Measurements from ENCODE around the gene P4HA1.

The P4HA1 gene

DNA sequence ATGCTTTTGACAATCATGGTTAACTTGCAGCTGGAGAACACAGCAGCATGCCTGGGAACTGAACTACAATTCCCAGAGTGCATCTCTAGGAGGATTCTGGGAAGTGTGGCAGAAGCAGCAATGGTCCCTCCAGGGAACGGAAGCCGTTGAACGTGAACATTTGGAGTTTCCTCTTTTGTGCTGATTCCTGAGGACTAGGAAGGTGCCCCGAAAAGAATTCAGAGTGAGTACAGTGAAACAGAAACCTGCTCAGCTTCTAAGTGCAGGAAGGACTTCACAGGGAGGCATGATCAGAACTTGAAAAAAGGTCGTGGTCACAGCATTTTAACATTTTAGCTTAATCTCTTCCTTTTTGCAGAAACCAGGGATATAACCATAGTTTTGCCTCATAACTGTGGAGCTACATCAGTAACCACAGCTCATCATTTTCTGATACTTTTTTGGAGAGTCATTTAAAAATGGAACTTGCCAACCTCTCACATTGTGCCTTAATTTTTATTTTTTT lies 13.7 kb upstream of the P4HA1 start, which contains the start of gene NUDT13:
TSS of gene NUDT13 (plus strand) at position 111 of the 505 bp plus-strand sequence. CDS start 3,911 bp downstream, outside the sequence.
- TF ChIP-seq FOXP2 (optimal IDR thresholded peaks at IDR 0.05; ENCODE audit: borderline replicate concordance, extremely low read depth, extremely low read length, insufficient read depth) (no peak), SIN3A (IDR thresholded peaks at IDR 0.05; ENCODE audit: borderline replicate concordance, insufficient read depth, low read length) (0 out of 2 replicates have a peak, but pooled peaks have one; percentile 29), POLR2AphosphoS5 (IDR thresholded peaks at IDR 0.05; ENCODE audit: low read depth, low read length) (peak; percentile 87; the same call in 1 of the 2 replicates), TAF1 (IDR thresholded peaks at IDR 0.05; ENCODE audit: borderline replicate concordance, insufficient read depth, low read length) (peak; percentile 61; the same call in 1 of the 2 replicates)
- TF ChIP-seq, protein P1, sequence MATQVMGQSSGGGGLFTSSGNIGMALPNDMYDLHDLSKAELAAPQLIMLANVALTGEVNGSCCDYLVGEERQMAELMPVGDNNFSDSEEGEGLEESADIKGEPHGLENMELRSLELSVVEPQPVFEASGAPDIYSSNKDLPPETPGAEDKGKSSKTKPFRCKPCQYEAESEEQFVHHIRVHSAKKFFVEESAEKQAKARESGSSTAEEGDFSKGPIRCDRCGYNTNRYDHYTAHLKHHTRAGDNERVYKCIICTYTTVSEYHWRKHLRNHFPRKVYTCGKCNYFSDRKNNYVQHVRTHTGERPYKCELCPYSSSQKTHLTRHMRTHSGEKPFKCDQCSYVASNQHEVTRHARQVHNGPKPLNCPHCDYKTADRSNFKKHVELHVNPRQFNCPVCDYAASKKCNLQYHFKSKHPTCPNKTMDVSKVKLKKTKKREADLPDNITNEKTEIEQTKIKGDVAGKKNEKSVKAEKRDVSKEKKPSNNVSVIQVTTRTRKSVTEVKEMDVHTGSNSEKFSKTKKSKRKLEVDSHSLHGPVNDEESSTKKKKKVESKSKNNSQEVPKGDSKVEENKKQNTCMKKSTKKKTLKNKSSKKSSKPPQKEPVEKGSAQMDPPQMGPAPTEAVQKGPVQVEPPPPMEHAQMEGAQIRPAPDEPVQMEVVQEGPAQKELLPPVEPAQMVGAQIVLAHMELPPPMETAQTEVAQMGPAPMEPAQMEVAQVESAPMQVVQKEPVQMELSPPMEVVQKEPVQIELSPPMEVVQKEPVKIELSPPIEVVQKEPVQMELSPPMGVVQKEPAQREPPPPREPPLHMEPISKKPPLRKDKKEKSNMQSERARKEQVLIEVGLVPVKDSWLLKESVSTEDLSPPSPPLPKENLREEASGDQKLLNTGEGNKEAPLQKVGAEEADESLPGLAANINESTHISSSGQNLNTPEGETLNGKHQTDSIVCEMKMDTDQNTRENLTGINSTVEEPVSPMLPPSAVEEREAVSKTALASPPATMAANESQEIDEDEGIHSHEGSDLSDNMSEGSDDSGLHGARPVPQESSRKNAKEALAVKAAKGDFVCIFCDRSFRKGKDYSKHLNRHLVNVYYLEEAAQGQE (IDR thresholded peaks at IDR 0.05; ENCODE audit: insufficient read depth in 1 of 2, low read depth in 2 of 2, low read length in 2 of 2): no peak

GRCh38 chr10:73106301-73106700 lies 9.6 kb upstream of the P4HA1 start:
- TF ChIP-seq FOXP2 (optimal IDR thresholded peaks at IDR 0.05; ENCODE audit: borderline replicate concordance, extremely low read depth, extremely low read length, insufficient read depth) (no peak), SIN3A (IDR thresholded peaks at IDR 0.05; ENCODE audit: borderline replicate concordance, insufficient read depth, low read length) (no peak), POLR2AphosphoS5 (IDR thresholded peaks at IDR 0.05; ENCODE audit: low read depth, low read length) (no peak), TAF1 (IDR thresholded peaks at IDR 0.05; ENCODE audit: borderline replicate concordance, insufficient read depth, low read length) (no peak)
- TF ChIP-seq, protein P1 (IDR thresholded peaks at IDR 0.05; ENCODE audit: insufficient read depth in 1 of 2, low read depth in 2 of 2, low read length in 2 of 2): no peak

- TF ChIP-seq, protein P1 (IDR thresholded peaks at IDR 0.05; ENCODE audit: insufficient read depth in 1 of 2, low read depth in 2 of 2, low read length in 2 of 2): no peak
- TF ChIP-seq FOXP2 (optimal IDR thresholded peaks at IDR 0.05; ENCODE audit: borderline replicate concordance, extremely low read depth, extremely low read length, insufficient read depth): no peak
- TF ChIP-seq SIN3A (IDR thresholded peaks at IDR 0.05; ENCODE audit: borderline replicate concordance, insufficient read depth, low read length): no peak
- TF ChIP-seq POLR2AphosphoS5 (IDR thresholded peaks at IDR 0.05; ENCODE audit: low read depth, low read length): no peak
Observed at GRCh38 chr10:73099141-73099540, 2.5 kb upstream of the P4HA1 start.

DNA sequence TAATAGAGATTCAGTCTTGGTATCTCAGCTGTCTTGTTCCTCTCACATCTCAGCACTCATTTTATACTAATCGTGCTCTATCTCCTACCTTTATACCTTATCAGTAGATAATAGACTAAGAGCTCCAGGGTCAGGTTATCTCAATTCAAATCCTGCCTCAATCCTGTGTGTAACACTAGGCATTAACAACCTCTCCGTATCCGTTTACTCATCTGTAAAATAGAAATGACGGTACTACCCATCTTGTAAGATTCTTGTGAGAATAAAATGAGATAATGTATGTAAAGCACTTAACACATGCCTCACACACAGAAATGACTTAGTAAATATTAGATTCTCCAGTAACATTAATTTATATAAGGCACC lies 622 bp upstream of the P4HA1 start:
- TF ChIP-seq SIN3A (IDR thresholded peaks at IDR 0.05; ENCODE audit: borderline replicate concordance, insufficient read depth, low read length) (no peak), POLR2AphosphoS5 (IDR thresholded peaks at IDR 0.05; ENCODE audit: low read depth, low read length) (no peak), FOXP2 (optimal IDR thresholded peaks at IDR 0.05; ENCODE audit: borderline replicate concordance, extremely low read depth, extremely low read length, insufficient read depth) (no peak), TAF1 (IDR thresholded peaks at IDR 0.05; ENCODE audit: borderline replicate concordance, insufficient read depth, low read length) (no peak)
- TF ChIP-seq, protein P1 (IDR thresholded peaks at IDR 0.05; ENCODE audit: insufficient read depth in 1 of 2, low read depth in 2 of 2, low read length in 2 of 2): no peak
